Activated naive CD4-positive, alpha-beta T cell (primary cell): ENCODE data around the gene CCDC93.

Source experiments
- DNase-seq, 4 experiments: peaks; one replicate each; lab custom pipeline; 2025; lab: John Stamatoyannopoulos, UW

Gene CCDC93

GRCh38 chr2:117917223-117917917 is 96.5 kb downstream of the CCDC93 start:
- no peak for DNase-seq

GRCh38 chr2:117902933-117903332 is 110.9 kb downstream of the CCDC93 start:
- no peak for DNase-seq

- no peak for DNase-seq
Measured at GRCh38 chr2:117888897-117889296, 125.0 kb downstream of the CCDC93 start.

GRCh38 chr2:117885308-117885707 is 128.6 kb downstream of the CCDC93 start:
- DNase-seq = no peak

GRCh38 chr2:117879003-117879402 is 134.9 kb downstream of the CCDC93 start:
- no peak for DNase-seq

GRCh38 chr2:117875786-117876185 is 138.1 kb downstream of the CCDC93 start:
- no peak for DNase-seq
